Inflammatory macrophage treated with lipopolysaccharide for 1 hour (primary cell): Measurements from ENCODE around the gene IL1RAPL1.
"Not testable (repeated sequence)": the region's sequence is repeated elsewhere in the genome, so short reads cannot be mapped to it uniquely, and the experiment has no call there.

Source experiments
- DNase-seq, 2 donors: peaks; one replicate each; pipeline ENCODE4 v3.0.0-alpha.2; 2020 to 2022

Gene IL1RAPL1

GRCh38 chrX:28638775-28639174 is 51.5 kb downstream of the IL1RAPL1 start:
- DNase-seq = no peak

GRCh38 chrX:28639451-28639850 is 52.2 kb downstream of the IL1RAPL1 start:
- no peak for DNase-seq

GRCh38 chrX:28649541-28649940 is 62.3 kb downstream of the IL1RAPL1 start:
- no peak for DNase-seq

GRCh38 chrX:28651186-28651585 is 63.9 kb downstream of the IL1RAPL1 start:
- DNase-seq = no peak

GRCh38 chrX:28659269-28659668 is 72.0 kb downstream of the IL1RAPL1 start:
- DNase-seq = no peak

- no peak for DNase-seq
Measured at GRCh38 chrX:28665778-28666177, 78.5 kb downstream of the IL1RAPL1 start.

GRCh38 chrX:28668303-28668702 is 81.1 kb downstream of the IL1RAPL1 start:
- no peak for DNase-seq

GRCh38 chrX:28668957-28669356 is 81.7 kb downstream of the IL1RAPL1 start:
- DNase-seq = no peak

GRCh38 chrX:28670074-28670473 is 82.8 kb downstream of the IL1RAPL1 start:
- DNase-seq = no peak

- no peak for DNase-seq
Measured at GRCh38 chrX:28675173-28675572, 87.9 kb downstream of the IL1RAPL1 start.

GRCh38 chrX:28693101-28693500 is 105.9 kb downstream of the IL1RAPL1 start:
- DNase-seq = no peak

GRCh38 chrX:28697732-28698131 is 110.5 kb downstream of the IL1RAPL1 start:
- DNase-seq = no peak

- no peak for DNase-seq
Measured at GRCh38 chrX:28701222-28701621, 114.0 kb downstream of the IL1RAPL1 start.

- DNase-seq = no peak
Measured at GRCh38 chrX:28706964-28707363, 119.7 kb downstream of the IL1RAPL1 start.

- DNase-seq = no peak
Measured at GRCh38 chrX:28709421-28709820, 122.2 kb downstream of the IL1RAPL1 start.

- no peak for DNase-seq
Measured at GRCh38 chrX:28717864-28718263, 130.6 kb downstream of the IL1RAPL1 start.

GRCh38 chrX:28718450-28718849 is 131.2 kb downstream of the IL1RAPL1 start:
- DNase-seq = no peak

- DNase-seq = no peak
Measured at GRCh38 chrX:28719620-28720019, 132.4 kb downstream of the IL1RAPL1 start.

GRCh38 chrX:28752330-28752729 is 165.1 kb downstream of the IL1RAPL1 start:
- DNase-seq = no peak

GRCh38 chrX:28756175-28756574 is 168.9 kb downstream of the IL1RAPL1 start:
- DNase-seq = no peak

GRCh38 chrX:28756647-28757046 is 169.4 kb downstream of the IL1RAPL1 start:
- no peak for DNase-seq

- no peak for DNase-seq
Measured at GRCh38 chrX:28757290-28757689, 170.0 kb downstream of the IL1RAPL1 start.

- not testable (repeated sequence) for DNase-seq
Measured at GRCh38 chrX:28766561-28766960, 179.3 kb downstream of the IL1RAPL1 start.

GRCh38 chrX:28773807-28774206 is 186.6 kb downstream of the IL1RAPL1 start:
- no peak for DNase-seq

- no peak for DNase-seq
Measured at GRCh38 chrX:28787206-28787605, 200.0 kb downstream of the IL1RAPL1 start.

GRCh38 chrX:28800671-28801070 is 213.4 kb downstream of the IL1RAPL1 start:
- DNase-seq = not testable (repeated sequence)
